PFSK-1 (cell line): ENCODE results near the gene CARD10.

Experiments
- FOXP2 ChIP-seq: optimal IDR thresholded peaks from 2 replicates; pipeline ENCODE3; 2011; ENCODE audit warnings: borderline replicate concordance, control low read depth, inconsistent platforms; ENCODE audit not compliant: insufficient read depth; ENCODE audit errors: extremely low read length, extremely low read depth
- POLR2AphosphoS5 ChIP-seq: IDR thresholded peaks from 2 replicates; pipeline ENCODE4 v1.6.1; 2012; ENCODE audit warnings: low read depth, mild to moderate bottlenecking, control low read depth, low read length, moderate library complexity
- SIN3A ChIP-seq: IDR thresholded peaks from 2 replicates; pipeline ENCODE4 v1.6.1; 2012; ENCODE audit warnings: mild to moderate bottlenecking, low read length, moderate library complexity, borderline replicate concordance; ENCODE audit not compliant: insufficient read depth
- TAF1 ChIP-seq: IDR thresholded peaks from 2 replicates; pipeline ENCODE4 v1.6.1; 2012; ENCODE audit warnings: low read length, control low read depth, borderline replicate concordance; ENCODE audit not compliant: insufficient read depth
- TF ChIP-seq, protein P1 (sequence below), 2 experiments: IDR thresholded peaks; 2 replicates each; pipeline versions ENCODE4 v1.6.1 to v1.8.0; 2011 to 2012; ENCODE audit warnings: low read depth in 2 of 2, low read length in 2 of 2, control low read depth in 1 of 2, inconsistent platforms in 1 of 2, mild to moderate bottlenecking in 1 of 2, moderate library complexity in 1 of 2; ENCODE audit not compliant: insufficient read depth in 1 of 2

The CARD10 gene

GRCh38 chr22:37497062-37497599, 22.1 kb downstream of the CARD10 start:
- TF ChIP-seq FOXP2 (no peak), POLR2AphosphoS5 (no peak), SIN3A (no peak), TAF1 (no peak)
- TF ChIP-seq, protein P1, sequence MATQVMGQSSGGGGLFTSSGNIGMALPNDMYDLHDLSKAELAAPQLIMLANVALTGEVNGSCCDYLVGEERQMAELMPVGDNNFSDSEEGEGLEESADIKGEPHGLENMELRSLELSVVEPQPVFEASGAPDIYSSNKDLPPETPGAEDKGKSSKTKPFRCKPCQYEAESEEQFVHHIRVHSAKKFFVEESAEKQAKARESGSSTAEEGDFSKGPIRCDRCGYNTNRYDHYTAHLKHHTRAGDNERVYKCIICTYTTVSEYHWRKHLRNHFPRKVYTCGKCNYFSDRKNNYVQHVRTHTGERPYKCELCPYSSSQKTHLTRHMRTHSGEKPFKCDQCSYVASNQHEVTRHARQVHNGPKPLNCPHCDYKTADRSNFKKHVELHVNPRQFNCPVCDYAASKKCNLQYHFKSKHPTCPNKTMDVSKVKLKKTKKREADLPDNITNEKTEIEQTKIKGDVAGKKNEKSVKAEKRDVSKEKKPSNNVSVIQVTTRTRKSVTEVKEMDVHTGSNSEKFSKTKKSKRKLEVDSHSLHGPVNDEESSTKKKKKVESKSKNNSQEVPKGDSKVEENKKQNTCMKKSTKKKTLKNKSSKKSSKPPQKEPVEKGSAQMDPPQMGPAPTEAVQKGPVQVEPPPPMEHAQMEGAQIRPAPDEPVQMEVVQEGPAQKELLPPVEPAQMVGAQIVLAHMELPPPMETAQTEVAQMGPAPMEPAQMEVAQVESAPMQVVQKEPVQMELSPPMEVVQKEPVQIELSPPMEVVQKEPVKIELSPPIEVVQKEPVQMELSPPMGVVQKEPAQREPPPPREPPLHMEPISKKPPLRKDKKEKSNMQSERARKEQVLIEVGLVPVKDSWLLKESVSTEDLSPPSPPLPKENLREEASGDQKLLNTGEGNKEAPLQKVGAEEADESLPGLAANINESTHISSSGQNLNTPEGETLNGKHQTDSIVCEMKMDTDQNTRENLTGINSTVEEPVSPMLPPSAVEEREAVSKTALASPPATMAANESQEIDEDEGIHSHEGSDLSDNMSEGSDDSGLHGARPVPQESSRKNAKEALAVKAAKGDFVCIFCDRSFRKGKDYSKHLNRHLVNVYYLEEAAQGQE (IDR thresholded peaks at IDR 0.05; ENCODE audit: insufficient read depth in 1 of 2, low read depth in 2 of 2, low read length in 2 of 2), result no peak

DNA sequence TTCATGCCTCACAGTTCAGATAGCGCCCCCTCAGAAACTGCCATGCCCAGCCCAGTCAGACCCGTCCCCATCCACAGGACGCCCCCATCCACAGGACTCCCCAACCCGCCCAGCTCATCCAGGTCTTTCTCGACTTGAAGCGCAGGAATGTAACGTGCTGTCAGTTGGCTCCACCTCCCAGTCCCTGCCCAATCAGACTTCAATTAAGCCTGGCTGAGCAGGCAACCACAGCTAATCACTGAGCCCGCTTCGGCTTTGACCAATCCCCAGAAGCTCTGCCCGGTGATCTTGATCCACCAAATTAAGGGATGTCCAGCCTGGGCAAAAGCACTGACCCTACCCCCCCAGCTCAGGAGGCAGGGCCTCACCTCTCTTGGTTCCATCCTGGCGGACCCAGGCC, 22.6 kb downstream of the CARD10 start:
- TF ChIP-seq TAF1 (no peak), POLR2AphosphoS5 (no peak), SIN3A (no peak), FOXP2 (no peak)
- TF ChIP-seq, protein P1 (IDR thresholded peaks at IDR 0.05; ENCODE audit: insufficient read depth in 1 of 2, low read depth in 2 of 2, low read length in 2 of 2), result no peak

- TF ChIP-seq FOXP2, result no peak
- no peak for TF ChIP-seq SIN3A
- no peak for TF ChIP-seq POLR2AphosphoS5
Measured at GRCh38 chr22:37493979-37494378, 25.2 kb downstream of the CARD10 start.

DNA sequence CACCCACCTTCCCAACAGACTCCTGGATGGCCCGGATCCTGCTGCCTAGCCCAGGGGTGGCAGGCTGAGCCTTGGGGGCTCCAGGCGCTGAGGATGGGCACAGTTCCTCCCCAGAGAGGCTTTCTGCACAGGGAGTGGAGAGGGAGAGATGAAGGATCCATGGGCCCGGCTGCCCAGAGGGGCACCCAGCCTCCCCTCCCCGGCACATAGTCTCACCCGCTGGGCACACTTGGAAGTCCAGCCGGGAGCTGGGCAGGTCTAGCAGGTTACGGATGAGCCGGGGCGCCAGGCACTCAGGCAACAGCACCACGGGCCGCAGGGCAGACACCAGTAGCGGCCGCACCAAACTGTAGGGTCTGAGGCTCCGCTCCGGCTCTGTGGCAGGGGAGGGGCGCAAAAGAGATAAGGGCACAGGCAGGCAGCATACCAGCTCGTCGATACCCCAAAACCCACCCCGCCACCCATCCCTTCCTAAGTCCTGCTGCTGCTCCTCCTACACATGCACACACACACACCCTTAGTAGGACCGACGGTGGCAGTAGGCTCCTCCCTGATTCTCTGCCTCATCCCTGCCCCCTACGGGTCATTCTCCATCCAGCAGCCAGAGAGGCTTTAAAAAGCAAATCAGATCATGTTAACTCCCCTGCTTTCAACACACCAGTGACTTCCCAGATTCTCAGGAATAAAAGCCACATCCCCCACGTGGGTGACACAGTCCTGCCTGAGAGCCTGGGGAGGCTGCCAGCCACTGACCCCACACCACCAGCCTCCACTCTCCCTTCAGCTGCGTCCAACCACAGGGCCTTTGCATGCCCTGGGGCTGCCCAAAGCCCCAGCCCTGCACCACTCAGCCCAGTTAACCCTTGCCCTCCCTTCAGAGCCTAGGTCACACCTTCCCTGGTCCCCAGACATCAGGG, 26.5 kb downstream of the CARD10 start:
- TF ChIP-seq SIN3A (no peak), FOXP2 (no peak), TAF1 (no peak)

DNA sequence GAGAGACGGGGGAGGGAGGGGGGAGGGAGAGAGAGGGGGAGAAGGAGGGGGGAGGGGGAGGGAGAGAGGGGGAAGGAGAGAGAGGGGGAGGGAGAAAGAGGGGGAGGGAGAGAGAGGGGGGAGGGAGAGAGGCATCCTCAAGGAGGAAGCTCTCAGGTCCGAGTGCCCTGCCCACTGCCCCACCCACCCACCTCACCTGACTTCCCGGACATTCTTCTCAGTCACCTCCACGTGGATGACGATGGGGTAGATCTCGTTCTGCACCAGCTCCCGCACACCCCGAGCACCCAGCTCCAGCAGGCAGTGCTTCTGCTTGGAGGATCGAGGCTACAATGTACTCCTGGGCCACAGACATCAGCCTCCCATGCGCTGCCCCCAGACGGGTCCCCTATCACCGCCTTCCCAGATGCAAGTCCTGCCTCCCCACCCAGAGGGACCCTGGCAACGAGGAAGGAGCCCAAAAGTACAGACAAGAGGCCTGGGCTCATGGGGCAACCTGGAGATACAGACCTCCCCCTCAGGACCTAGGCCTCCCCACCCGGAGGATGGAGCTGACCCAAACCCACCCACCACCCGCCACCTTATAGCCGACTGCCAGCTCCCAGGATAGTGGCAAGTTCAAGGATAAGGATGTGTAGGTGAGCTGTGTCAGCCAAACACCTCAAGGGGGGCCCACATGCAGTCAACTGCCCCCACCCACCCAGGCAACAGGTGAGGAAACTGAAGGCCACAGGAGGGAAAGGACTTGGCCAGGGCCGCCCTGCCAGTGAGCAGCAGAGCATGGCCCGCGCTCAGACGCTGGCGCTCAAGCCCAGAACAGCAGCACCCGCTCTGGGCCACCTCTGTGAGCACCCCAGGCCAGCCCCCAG, 27.4 kb downstream of the CARD10 start:
- TF ChIP-seq SIN3A, result no peak
- TF ChIP-seq, protein P1 (IDR thresholded peaks at IDR 0.05; ENCODE audit: insufficient read depth in 1 of 2, low read depth in 2 of 2, low read length in 2 of 2), result no peak
- no peak for TF ChIP-seq TAF1
- no peak for TF ChIP-seq FOXP2
- no peak for TF ChIP-seq POLR2AphosphoS5

GRCh38 chr22:37491106-37491505, 28.1 kb downstream of the CARD10 start:
- no peak for TF ChIP-seq SIN3A
- TF ChIP-seq POLR2AphosphoS5, result no peak
